HepG2 (cell line): Measurements from ENCODE around the gene RSPRY1. TPM values are rescaled to one million over a fixed set of nuclear protein-coding genes. Genes with fewer than 3 reads are reported as not detected.

Experiments used
- AKAP8 ChIP-seq: sonication (generic); formaldehyde crosslinking; IDR thresholded peaks from 2 replicates; pipeline ENCODE4 v1.5.1; 2020; ENCODE audit warnings: mild to moderate bottlenecking, missing genetic modification reagents
- AKNA ChIP-seq: sonication (generic); formaldehyde crosslinking; IDR thresholded peaks from 2 replicates; pipeline ENCODE4 v1.4.0; 2020; ENCODE audit warnings: missing genetic modification reagents, borderline replicate concordance
- CBX2 ChIP-seq, 2 experiments: fragments of 200-600 bp in 1 of 2; sonication (generic); formaldehyde crosslinking in 1 of 2; IDR thresholded peaks; 2 replicates each; pipeline versions ENCODE4 v1.7.0 to v1.8.1; 2018 to 2022; ENCODE audit warnings: low read depth in 2 of 2, low read length in 1 of 2, mild to moderate bottlenecking in 1 of 2, missing genetic modification reagents in 1 of 2
- CC2D1A ChIP-seq: sonication (generic); formaldehyde crosslinking; IDR thresholded peaks from 2 replicates; pipeline ENCODE4 v1.8.1; 2023; ENCODE audit warnings: mild to moderate bottlenecking, missing genetic modification reagents
- FOXK1 ChIP-seq: sonication (generic); formaldehyde crosslinking; IDR thresholded peaks from 2 replicates; pipeline ENCODE4 v1.4.0; 2020; ENCODE audit warnings: low read depth, missing genetic modification reagents, borderline replicate concordance
- MTF1 ChIP-seq: sonication (generic); formaldehyde crosslinking; IDR thresholded peaks from 2 replicates; pipeline ENCODE4 v1.5.0; 2020; ENCODE audit warnings: missing genetic modification reagents
- PAF1 ChIP-seq: IDR thresholded peaks from 2 replicates; pipeline ENCODE4 v1.6.1; 2016; ENCODE audit warnings: missing genetic modification reagents, missing compliant biosample characterization
- SKI ChIP-seq: fragments of 450-650 bp; IDR thresholded peaks from one replicate; pipeline ENCODE4 v1.6.1; 2018; ENCODE audit warnings: mild to moderate bottlenecking; ENCODE audit not compliant: partially characterized antibody
- TRIM24 ChIP-seq: sonication (generic); formaldehyde crosslinking; IDR thresholded peaks from 2 replicates; pipeline ENCODE4 v1.8.0; 2022; ENCODE audit warnings: mild to moderate bottlenecking, missing genetic modification reagents
- ZIK1 ChIP-seq: sonication (generic); formaldehyde crosslinking; IDR thresholded peaks from 2 replicates; pipeline ENCODE4 v1.5.0; 2020; ENCODE audit warnings: mild to moderate bottlenecking, low read depth, missing genetic modification reagents, borderline replicate concordance
- ZMAT3 ChIP-seq: sonication (generic); formaldehyde crosslinking; conservative IDR thresholded peaks from 2 replicates; pipeline ENCODE4 v1.7.0; 2021; ENCODE audit warnings: missing genetic modification reagents
- ZNF296 ChIP-seq: sonication (generic); formaldehyde crosslinking; conservative IDR thresholded peaks from 2 replicates; pipeline ENCODE4 v1.5.0; 2020; ENCODE audit warnings: mild to moderate bottlenecking, missing genetic modification reagents
- ZNF501 ChIP-seq: sonication (generic); formaldehyde crosslinking; IDR thresholded peaks from 2 replicates; pipeline ENCODE4 v1.5.1; 2020; ENCODE audit warnings: mild to moderate bottlenecking, moderate library complexity, missing genetic modification reagents
- ZNF792 ChIP-seq: IDR thresholded peaks from 2 replicates; pipeline ENCODE4 v1.6.1; 2016
- polyA plus RNA-seq, 8 experiments: library from polyadenylated mRNA; depleted of rRNA in 3 of 8; stranded (reverse) in 7 of 8; unstranded in 1 of 8; fragments of >200 nt; fragmentation: Illumina TruSeq in 4 of 8; extraction: Trizol in 4 of 8; gene quantifications; 2 replicates each; pipeline versions ENCODE4 v1.2.1 to v1.2.3, GENCODE V29; 2011 to 2016; ENCODE audit warnings: low read depth in 4 of 8, missing spikeins in 1 of 8, mixed read lengths in 1 of 8; ENCODE audit not compliant: insufficient read depth in 1 of 8
- total RNA-seq, 5 experiments: library from RNA; depleted of rRNA; stranded (reverse); fragments of >200 nt; fragmentation: Illumina TruSeq; extraction: Trizol; gene quantifications; 2 replicates each; pipeline ENCODE4 v1.2.3, GENCODE V29; 2016; ENCODE audit warnings: low read depth in 1 of 5
- TF ChIP-seq, protein P1 (sequence below): sonication (generic); formaldehyde crosslinking; IDR thresholded peaks from 2 replicates; pipeline ENCODE4 v1.4.0; 2020; ENCODE audit warnings: missing genetic modification reagents, borderline replicate concordance
- TF ChIP-seq, protein P2 (sequence below): IDR thresholded peaks from 2 replicates; pipeline ENCODE4 v1.6.1; 2016; ENCODE audit warnings: low read depth
- TF ChIP-seq, protein P3 (sequence below): sonication (generic); formaldehyde crosslinking; IDR thresholded peaks from 2 replicates; pipeline ENCODE4 v1.5.0; 2020; ENCODE audit warnings: missing genetic modification reagents
- TF ChIP-seq, protein P4 (sequence below): IDR thresholded peaks from 2 replicates; pipeline ENCODE4 v1.6.1; 2016; ENCODE audit warnings: missing biosample characterization, missing genetic modification reagents, low read depth

The RSPRY1 gene
- total and polyA plus RNA-seq, 2 of the 13 experiments (the other 11 are each of a cell fraction or from before 2014, with no cell fraction given): 53.4 to 61.0 TPM

GRCh38 chr16:57145046-57146021, 40.8 kb upstream of the RSPRY1 start (continued):
- TF ChIP-seq, protein P1, sequence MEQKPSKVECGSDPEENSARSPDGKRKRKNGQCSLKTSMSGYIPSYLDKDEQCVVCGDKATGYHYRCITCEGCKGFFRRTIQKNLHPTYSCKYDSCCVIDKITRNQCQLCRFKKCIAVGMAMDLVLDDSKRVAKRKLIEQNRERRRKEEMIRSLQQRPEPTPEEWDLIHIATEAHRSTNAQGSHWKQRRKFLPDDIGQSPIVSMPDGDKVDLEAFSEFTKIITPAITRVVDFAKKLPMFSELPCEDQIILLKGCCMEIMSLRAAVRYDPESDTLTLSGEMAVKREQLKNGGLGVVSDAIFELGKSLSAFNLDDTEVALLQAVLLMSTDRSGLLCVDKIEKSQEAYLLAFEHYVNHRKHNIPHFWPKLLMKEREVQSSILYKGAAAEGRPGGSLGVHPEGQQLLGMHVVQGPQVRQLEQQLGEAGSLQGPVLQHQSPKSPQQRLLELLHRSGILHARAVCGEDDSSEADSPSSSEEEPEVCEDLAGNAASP (CRISPR knock-in tag): no peak
- no peak for TF ChIP-seq ZMAT3 (CRISPR knock-in tag)
- no peak for TF ChIP-seq ZNF501
- no peak for TF ChIP-seq ZNF792 (CRISPR knock-in tag)
- no peak for TF ChIP-seq PAF1 (CRISPR knock-in tag)
- TF ChIP-seq, protein P2, sequence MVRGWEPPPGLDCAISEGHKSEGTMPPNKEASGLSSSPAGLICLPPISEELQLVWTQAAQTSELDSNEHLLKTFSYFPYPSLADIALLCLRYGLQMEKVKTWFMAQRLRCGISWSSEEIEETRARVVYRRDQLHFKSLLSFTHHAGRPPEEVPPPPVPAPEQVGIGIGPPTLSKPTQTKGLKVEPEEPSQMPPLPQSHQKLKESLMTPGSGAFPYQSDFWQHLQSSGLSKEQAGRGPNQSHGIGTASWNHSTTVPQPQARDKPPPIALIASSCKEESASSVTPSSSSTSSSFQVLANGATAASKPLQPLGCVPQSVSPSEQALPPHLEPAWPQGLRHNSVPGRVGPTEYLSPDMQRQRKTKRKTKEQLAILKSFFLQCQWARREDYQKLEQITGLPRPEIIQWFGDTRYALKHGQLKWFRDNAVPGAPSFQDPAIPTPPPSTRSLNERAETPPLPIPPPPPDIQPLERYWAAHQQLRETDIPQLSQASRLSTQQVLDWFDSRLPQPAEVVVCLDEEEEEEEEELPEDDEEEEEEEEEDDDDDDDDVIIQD (CRISPR knock-in tag): no peak
- TF ChIP-seq MTF1 (CRISPR knock-in tag): no peak
- TF ChIP-seq, protein P3, sequence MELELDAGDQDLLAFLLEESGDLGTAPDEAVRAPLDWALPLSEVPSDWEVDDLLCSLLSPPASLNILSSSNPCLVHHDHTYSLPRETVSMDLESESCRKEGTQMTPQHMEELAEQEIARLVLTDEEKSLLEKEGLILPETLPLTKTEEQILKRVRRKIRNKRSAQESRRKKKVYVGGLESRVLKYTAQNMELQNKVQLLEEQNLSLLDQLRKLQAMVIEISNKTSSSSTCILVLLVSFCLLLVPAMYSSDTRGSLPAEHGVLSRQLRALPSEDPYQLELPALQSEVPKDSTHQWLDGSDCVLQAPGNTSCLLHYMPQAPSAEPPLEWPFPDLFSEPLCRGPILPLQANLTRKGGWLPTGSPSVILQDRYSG: no peak
- TF ChIP-seq, protein P4, sequence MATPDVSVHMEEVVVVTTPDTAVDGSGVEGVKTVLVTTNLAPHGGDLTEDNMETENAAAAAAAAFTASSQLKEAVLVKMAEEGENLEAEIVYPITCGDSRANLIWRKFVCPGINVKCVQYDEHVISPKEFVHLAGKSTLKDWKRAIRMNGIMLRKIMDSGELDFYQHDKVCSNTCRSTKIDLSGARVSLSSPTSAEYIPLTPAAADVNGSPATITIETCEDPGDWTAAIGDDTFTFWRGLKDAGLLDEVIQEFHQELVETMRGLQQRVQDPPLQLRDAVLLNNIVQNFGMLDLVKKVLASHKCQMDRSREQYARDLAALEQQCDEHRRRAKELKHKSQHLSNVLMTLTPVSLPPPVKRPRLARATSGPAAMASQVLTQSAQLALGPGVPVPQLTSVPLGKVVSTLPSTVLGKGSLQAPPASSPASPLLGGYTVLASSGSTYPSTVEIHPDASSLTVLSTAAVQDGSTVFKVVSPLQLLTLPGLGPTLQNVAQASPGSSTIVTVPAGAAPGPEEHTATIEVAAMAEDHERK (CRISPR knock-in tag): no peak
- TF ChIP-seq SKI: no peak
- TF ChIP-seq ZIK1: no peak
- TF ChIP-seq AKAP8: no peak
- TF ChIP-seq ZNF296 (CRISPR knock-in tag): no peak
- TF ChIP-seq FOXK1 (CRISPR knock-in tag): no peak
- TF ChIP-seq AKNA (CRISPR knock-in tag): no peak
- TF ChIP-seq TRIM24: no peak
- no peak for TF ChIP-seq CC2D1A
- TF ChIP-seq CBX2 (IDR thresholded peaks at IDR 0.05; ENCODE audit: low read depth, low read length): no peak
- TF ChIP-seq CBX2 (CRISPR knock-in tag; IDR thresholded peaks at IDR 0.05; ENCODE audit: low read depth): no peak
